ENCODE measurements around the gene ITGA7. TPM values are rescaled to one million over a fixed set of nuclear protein-coding genes. Genes with fewer than 3 reads are reported as not detected.

ITGA7 gene
- total and polyA plus RNA-seq, 2 of the 8 experiments (the other 6 are each of a cell fraction or from before 2014, with no cell fraction given) = 57.6 to 86.1 TPM

DNA sequence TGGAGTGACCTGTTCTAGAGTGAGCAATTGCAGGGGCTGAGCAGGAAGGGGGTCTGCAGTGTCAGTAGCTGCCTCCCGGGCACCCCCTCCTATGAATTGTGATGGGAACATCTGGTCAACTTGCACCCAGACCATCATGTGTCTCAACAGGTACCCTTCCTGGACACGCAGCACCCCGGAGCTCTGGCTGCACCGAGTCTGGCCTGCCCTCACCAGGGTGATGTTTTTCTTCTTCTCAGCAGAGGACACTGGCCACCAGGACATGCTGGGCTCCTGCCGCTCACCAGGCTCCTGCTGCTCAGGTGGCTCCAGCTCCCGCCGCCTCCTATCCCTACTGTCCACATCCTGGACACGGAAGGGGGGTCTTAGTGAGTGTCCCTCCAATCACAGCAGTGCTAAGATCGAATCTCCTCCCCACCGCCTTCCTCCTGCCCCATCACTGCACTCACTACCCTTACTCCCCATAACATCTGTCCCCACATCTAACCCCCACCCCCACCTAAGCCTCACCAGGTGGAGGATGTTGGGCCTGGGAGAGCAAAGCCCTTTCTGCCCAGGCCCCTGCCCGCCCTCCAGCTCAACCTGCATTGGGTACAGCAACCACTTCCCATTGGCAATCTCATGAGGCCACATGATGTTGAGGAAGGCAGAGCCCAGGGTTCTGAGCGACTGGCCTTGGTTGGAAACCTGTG is 14.9 kb downstream of the ITGA7 start:
- Histone ChIP-seq H2AFZ (ENCODE audit: low read length) (no peak overlapping the region), H3K4ac (replicated peaks; ENCODE audit: insufficient read length, low read depth, low read length) (no peak overlapping the region), H4K91ac (replicated peaks; ENCODE audit: insufficient read length, low read length) (no peak overlapping the region), H3K23me2 (ENCODE audit: low read depth, low read length) (no peaks in the 10 kb centered on the region), H2BK20ac (ENCODE audit: low read length) (no peak overlapping the region), H2BK5ac (ENCODE audit: low read depth, low read length) (no peak overlapping the region), H3K79me1 (ENCODE audit: low read depth, low read length) (no peaks in the 10 kb centered on the region; the same call in 1 of the 2 replicates), H3K36me3 (ENCODE audit: control insufficient read depth in 2 of 4, insufficient read depth in 4 of 4, low read length in 3 of 4) (peaks cover 7 to 54% (median 17%) of the 10 kb centered on the region in 4 experiments), H4K20me1 (replicated peaks in 1 of 2; ENCODE audit: control insufficient read depth in 1 of 2, insufficient read depth in 2 of 2, low read length in 2 of 2) (peaks cover 0 to 2% of the 10 kb centered on the region in 2 experiments), H2BK120ac (replicated peaks; ENCODE audit: low read depth, low read length) (no peak overlapping the region), H2AK5ac (ENCODE audit: low read depth, low read length) (no peak overlapping the region), H4K5ac (ENCODE audit: insufficient read length, low read depth, low read length) (no peak overlapping the region), H3K9ac (replicated peaks in 1 of 4; ENCODE audit: extremely low read depth in 1 of 4, low read depth in 3 of 4, low read length in 3 of 4) (no peak overlapping the region), H3K79me2 (ENCODE audit: control insufficient read depth in 1 of 2, insufficient read depth in 2 of 2, low read length in 2 of 2) (no peaks in the 10 kb centered on the region), H3K9me3 (ENCODE audit: insufficient read depth in 2 of 2, low read depth in 1 of 2, low read length in 1 of 2) (no peaks in the 10 kb centered on the region), H3K14ac (ENCODE audit: insufficient read length) (no peak overlapping the region), H3K23ac (ENCODE audit: insufficient read length) (no peak overlapping the region), H4K8ac (ENCODE audit: extremely low read depth, insufficient read depth, low read length) (no peak overlapping the region), H2BK12ac (ENCODE audit: low read depth, low read length) (no peak overlapping the region), H3K18ac (ENCODE audit: extremely low read depth, low read length) (no peak overlapping the region), H2BK15ac (ENCODE audit: low read length) (no peak overlapping the region), H3K27ac (ENCODE audit: low read depth, low read length) (no peak overlapping the region), H3K56ac (replicated peaks; ENCODE audit: insufficient read length, low read depth, low read length) (no peak overlapping the region), H3K27me3 (replicated peaks in 1 of 4; ENCODE audit: control insufficient read depth in 3 of 4, extremely low read depth in 1 of 4, insufficient read depth in 3 of 4, low read length in 3 of 4) (no peaks in the 10 kb centered on the region), H3K4me1 (replicated peaks in 1 of 4; ENCODE audit: control insufficient read depth in 3 of 4, insufficient read depth in 4 of 4, low read length in 3 of 4) (no peaks in the 10 kb centered on the region), H3K4me3 (ENCODE audit: extremely low read depth in 1 of 4, insufficient read depth in 2 of 4, low read depth in 3 of 4, low read length in 4 of 4) (no peak overlapping the region), H3K4me2 (ENCODE audit: insufficient read depth in 1 of 2, low read depth in 2 of 2, low read length in 2 of 2) (no peak overlapping the region)
- 88% methylated on average over 12 of the region's 12 CpGs; no CpG with 5 or more reads in 1 of the 2 experiments for WGBS, 2 experiments (ENCODE audit: extremely low coverage in 1 of 2, insufficient coverage in 1 of 2, insufficient read length in 1 of 2, insufficient replicate concordance in 2 of 2, low coverage in 1 of 2, low lambda C conversion rate in 2 of 2, missing lambda C conversion rate in 1 of 2)
- DNase-seq (ENCODE audit: low read depth in 1 of 2, low spot score in 2 of 2) (no peak), FAIRE-seq (no peak)
- CTCF ChIA-PET (ENCODE audit: partially characterized antibody) = interaction anchor here (1.0 to 2.2 kb wide), 4 partner anchors 11 to 37 kb away, joined by 4 to 9 read pairs (median 5); a partner anchor contains a TSS
- TF ChIP-seq POLR2AphosphoS5 (IDR thresholded peaks at IDR 0.05; ENCODE audit: low read depth, low read length) (no peak), CTBP2 (IDR thresholded peaks at IDR 0.05; ENCODE audit: borderline replicate concordance, insufficient read depth, insufficient read length, low read length) (no peak), SP1 (IDR thresholded peaks at IDR 0.05; ENCODE audit: low read depth, low read length) (no peak), CHD1 (IDR thresholded peaks at IDR 0.05; ENCODE audit: low read depth, low read length) (no peak), TCF12 (IDR thresholded peaks at IDR 0.05; ENCODE audit: low read depth, low read length) (no peak), ATF3 (IDR thresholded peaks at IDR 0.05; ENCODE audit: insufficient read depth, low read depth, low read length) (no peak), RBBP5 (IDR thresholded peaks at IDR 0.05; ENCODE audit: borderline replicate concordance, low read depth, low read length) (no peak), PHF8 (conservative IDR thresholded peaks at IDR 0.05; ENCODE audit: low read depth, low read length) (no peak), HDAC6 (IDR thresholded peaks at IDR 0.05; ENCODE audit: low read depth, low read length) (no peak), EZH2 (IDR thresholded peaks at IDR 0.05; ENCODE audit: low read depth, low read length, severe bottlenecking) (no peak), CHD2 (IDR thresholded peaks at IDR 0.05; ENCODE audit: low read length) (no peak)
- POLR2A ChIA-PET (ENCODE audit: partially characterized antibody) = interaction anchor here (1.1 to 1.4 kb wide), 3 partner anchors 8 to 11 kb away, joined by 3 to 4 read pairs (median 4); a partner anchor contains a TSS
